Measurements from ENCODE around the gene LSMEM2.
"Not testable (repeated sequence)": the region's sequence is repeated elsewhere in the genome, so short reads cannot be mapped to it uniquely, and the experiment has no call there.

Gene LSMEM2

GRCh38 chr3:50260027-50260941 lies 18.6 kb upstream of the LSMEM2 start:
- Histone ChIP-seq H3K9me3 (ENCODE audit: control insufficient read depth, low read length) (no peaks in the 10 kb centered on the region), H3K4me3 (ENCODE audit: low read length) (peak overlapping the region; percentile 76), H3K36me3 (ENCODE audit: control insufficient read depth, insufficient read depth, low read length, severe bottlenecking) (peaks cover 31% of the 10 kb centered on the region), H3K9ac (ENCODE audit: low read length) (peak overlapping the region; percentile 87), H3K4me1 (ENCODE audit: control insufficient read depth, insufficient read depth, low read length) (peaks cover 37% of the 10 kb centered on the region), H3K27me3 (replicated peaks; ENCODE audit: control insufficient read depth, insufficient read depth, low read length) (no peaks in the 10 kb centered on the region)
- peak; percentile 96 for DNase-seq (ENCODE audit: low read depth)

- Histone ChIP-seq H3K36me3 (ENCODE audit: control insufficient read depth, insufficient read depth, low read length, severe bottlenecking) (peaks cover 26% of the 10 kb centered on the region), H3K27me3 (replicated peaks; ENCODE audit: control insufficient read depth, insufficient read depth, low read length) (no peaks in the 10 kb centered on the region), H3K9me3 (ENCODE audit: control insufficient read depth, low read length) (no peaks in the 10 kb centered on the region), H3K4me3 (ENCODE audit: low read length) (peak overlapping the region; percentile 76), H3K4me1 (ENCODE audit: control insufficient read depth, insufficient read depth, low read length) (peaks cover 39% of the 10 kb centered on the region), H3K9ac (ENCODE audit: low read length) (peak overlapping the region; percentile 87)
- peak; percentile 16 for DNase-seq (ENCODE audit: low read depth)
These were observed 17.9 kb upstream of the LSMEM2 start for GRCh38 chr3:50260942-50261441.

- Histone ChIP-seq H3K36me3 (ENCODE audit: control insufficient read depth, insufficient read depth, low read length, severe bottlenecking) (peaks cover 21% of the 10 kb centered on the region), H3K9me3 (ENCODE audit: control insufficient read depth, low read length) (no peaks in the 10 kb centered on the region), H3K9ac (ENCODE audit: low read length) (peak overlapping the region; percentile 87), H3K4me3 (ENCODE audit: low read length) (no peak overlapping the region), H3K27me3 (replicated peaks; ENCODE audit: control insufficient read depth, insufficient read depth, low read length) (no peaks in the 10 kb centered on the region), H3K4me1 (ENCODE audit: control insufficient read depth, insufficient read depth, low read length) (peaks cover 39% of the 10 kb centered on the region)
- DNase-seq (ENCODE audit: low read depth): no peak
These were observed 17.4 kb upstream of the LSMEM2 start for GRCh38 chr3:50261505-50261904.

GRCh38 chr3:50262200-50262599 lies 16.7 kb upstream of the LSMEM2 start:
- Histone ChIP-seq H3K4me1 (ENCODE audit: control insufficient read depth, insufficient read depth, low read length) (peaks cover 43% of the 10 kb centered on the region), H3K36me3 (ENCODE audit: control insufficient read depth, insufficient read depth, low read length, severe bottlenecking) (peaks cover 14% of the 10 kb centered on the region)
- not testable (repeated sequence) for H3K27me3 ChIP-seq (replicated peaks; ENCODE audit: control insufficient read depth, insufficient read depth, low read length); H3K4me3 ChIP-seq (ENCODE audit: low read length); DNase-seq (ENCODE audit: low read depth); H3K9me3 ChIP-seq (ENCODE audit: control insufficient read depth, low read length); H3K9ac ChIP-seq (ENCODE audit: low read length)

- Histone ChIP-seq H3K4me1 (ENCODE audit: control insufficient read depth, insufficient read depth, low read length) (peaks cover 48% of the 10 kb centered on the region), H3K4me3 (ENCODE audit: low read length) (no peak overlapping the region), H3K9ac (ENCODE audit: low read length) (no peak overlapping the region), H3K9me3 (ENCODE audit: control insufficient read depth, low read length) (no peaks in the 10 kb centered on the region), H3K36me3 (ENCODE audit: control insufficient read depth, insufficient read depth, low read length, severe bottlenecking) (peaks cover 10% of the 10 kb centered on the region), H3K27me3 (replicated peaks; ENCODE audit: control insufficient read depth, insufficient read depth, low read length) (no peaks in the 10 kb centered on the region)
- no peak for DNase-seq (ENCODE audit: low read depth)
These were observed 16.1 kb upstream of the LSMEM2 start for GRCh38 chr3:50262778-50263177.

- H3K9ac ChIP-seq (ENCODE audit: low read length): peak overlapping the region; percentile 38
- no peak for DNase-seq (ENCODE audit: low read depth)
- H3K27me3 ChIP-seq (replicated peaks; ENCODE audit: control insufficient read depth, insufficient read depth, low read length): no peaks in the 10 kb centered on the region
- H3K9me3 ChIP-seq (ENCODE audit: control insufficient read depth, low read length): no peaks in the 10 kb centered on the region
- peaks cover under 1% of the 10 kb centered on the region for H3K36me3 ChIP-seq (ENCODE audit: control insufficient read depth, insufficient read depth, low read length, severe bottlenecking)
- H3K4me3 ChIP-seq (ENCODE audit: low read length): no peak overlapping the region
- H3K4me1 ChIP-seq (ENCODE audit: control insufficient read depth, insufficient read depth, low read length): peaks cover 53% of the 10 kb centered on the region
These were observed 15.2 kb upstream of the LSMEM2 start for GRCh38 chr3:50263478-50264382.

- Histone ChIP-seq H3K36me3 (ENCODE audit: control insufficient read depth, insufficient read depth, low read length, severe bottlenecking) (no peaks in the 10 kb centered on the region), H3K27me3 (replicated peaks; ENCODE audit: control insufficient read depth, insufficient read depth, low read length) (no peaks in the 10 kb centered on the region), H3K9me3 (ENCODE audit: control insufficient read depth, low read length) (no peaks in the 10 kb centered on the region), H3K4me3 (ENCODE audit: low read length) (no peak overlapping the region), H3K4me1 (ENCODE audit: control insufficient read depth, insufficient read depth, low read length) (peaks cover 60% of the 10 kb centered on the region), H3K9ac (ENCODE audit: low read length) (peak overlapping the region; percentile 38)
- DNase-seq (ENCODE audit: low read depth): peak; percentile 93
These were observed 14.4 kb upstream of the LSMEM2 start for GRCh38 chr3:50264383-50264963.

- Histone ChIP-seq H3K4me1 (ENCODE audit: control insufficient read depth, insufficient read depth, low read length) (peaks cover 62% of the 10 kb centered on the region), H3K9me3 (ENCODE audit: control insufficient read depth, low read length) (no peaks in the 10 kb centered on the region), H3K27me3 (replicated peaks; ENCODE audit: control insufficient read depth, insufficient read depth, low read length) (no peaks in the 10 kb centered on the region), H3K4me3 (ENCODE audit: low read length) (no peak overlapping the region), H3K9ac (ENCODE audit: low read length) (peak overlapping the region; percentile 29), H3K36me3 (ENCODE audit: control insufficient read depth, insufficient read depth, low read length, severe bottlenecking) (no peaks in the 10 kb centered on the region)
- no peak for DNase-seq (ENCODE audit: low read depth)
These were observed 13.9 kb upstream of the LSMEM2 start for GRCh38 chr3:50264964-50265485.

GRCh38 chr3:50265571-50265970 lies 13.3 kb upstream of the LSMEM2 start:
- no peak for DNase-seq (ENCODE audit: low read depth)
- H3K9ac ChIP-seq (ENCODE audit: low read length): no peak overlapping the region
- H3K36me3 ChIP-seq (ENCODE audit: control insufficient read depth, insufficient read depth, low read length, severe bottlenecking): no peaks in the 10 kb centered on the region
- no peak overlapping the region for H3K4me3 ChIP-seq (ENCODE audit: low read length)
- no peaks in the 10 kb centered on the region for H3K27me3 ChIP-seq (replicated peaks; ENCODE audit: control insufficient read depth, insufficient read depth, low read length)
- H3K4me1 ChIP-seq (ENCODE audit: control insufficient read depth, insufficient read depth, low read length): peaks cover 61% of the 10 kb centered on the region
- no peaks in the 10 kb centered on the region for H3K9me3 ChIP-seq (ENCODE audit: control insufficient read depth, low read length)

GRCh38 chr3:50266017-50266416 lies 12.9 kb upstream of the LSMEM2 start:
- no peak overlapping the region for H3K4me3 ChIP-seq (ENCODE audit: low read length)
- H3K36me3 ChIP-seq (ENCODE audit: control insufficient read depth, insufficient read depth, low read length, severe bottlenecking): no peaks in the 10 kb centered on the region
- H3K9ac ChIP-seq (ENCODE audit: low read length): no peak overlapping the region
- no peak for DNase-seq (ENCODE audit: low read depth)
- no peaks in the 10 kb centered on the region for H3K27me3 ChIP-seq (replicated peaks; ENCODE audit: control insufficient read depth, insufficient read depth, low read length)
- H3K4me1 ChIP-seq (ENCODE audit: control insufficient read depth, insufficient read depth, low read length): peaks cover 57% of the 10 kb centered on the region
- H3K9me3 ChIP-seq (ENCODE audit: control insufficient read depth, low read length): no peaks in the 10 kb centered on the region
